Right lobe of liver (tissue), 6 donors: ENCODE measurements around the gene NRN1L. TPM values are rescaled to one million over a fixed set of nuclear protein-coding genes. Genes with fewer than 3 reads are reported as not detected.
A peak's percentile ranks its signal among the peaks of the same experiment; 100 is the strongest.
"Not testable (repeated sequence)": the region's sequence is repeated elsewhere in the genome, so short reads cannot be mapped to it uniquely, and the experiment has no call there.

Experiments used
- ATAC-seq, 4 donors: fragments of 200-7000 bp; cut with Tn5 transposase; one replicate each; pipeline ENCODE4 v1.9.1; 2020; ENCODE audit warnings: mild to moderate bottlenecking in 4 of 4, moderate library complexity in 4 of 4
- DNase-seq, 3 donors: peaks; one replicate each; pipeline ENCODE4 v3.0.0-alpha.2; 2020
- H3K27ac ChIP-seq, 3 donors: fragments of 200-600 bp; one replicate each; pipeline ENCODE4 v1.8.0; 2022
- H3K27me3 ChIP-seq, 2 donors: fragments of 200-600 bp; one replicate each; pipeline ENCODE4 v1.8.0; 2022
- H3K36me3 ChIP-seq, 4 donors: fragments of 200-600 bp; sonication (generic) in 1 of 4; one replicate each; pipeline versions ENCODE4 v1.5.1 to v1.8.0; 2017 to 2022; ENCODE audit warnings: control low read depth in 1 of 4
- H3K4me1 ChIP-seq, 4 donors: fragments of 200-600 bp; sonication (generic) in 1 of 4; one replicate each; pipeline versions ENCODE4 v1.5.1 to v1.8.0; 2017 to 2022; ENCODE audit warnings: control low read depth in 1 of 4
- H3K4me3 ChIP-seq, 3 donors: fragments of 200-600 bp; one replicate each; pipeline ENCODE4 v1.8.0; 2022
- H3K9me3 ChIP-seq, 4 donors: fragments of 200-600 bp; sonication (generic) in 1 of 4; one replicate each; pipeline versions ENCODE4 v1.5.1 to v1.8.0; 2017 to 2022; ENCODE audit warnings: control low read depth in 1 of 4
- POLR2A ChIP-seq: fragments of 450-650 bp; IDR thresholded peaks from one replicate; pipeline ENCODE4 v1.6.1; 2017; ENCODE audit warnings: antibody characterized with exemption, mild to moderate bottlenecking
- WGBS: methylation state at CpG from one replicate; pipeline ENCODE4 v1.1.6; 2018; ENCODE audit warnings: low coverage, low lambda C conversion rate; ENCODE audit not compliant: insufficient coverage; ENCODE audit errors: missing lambda C conversion rate; 5-methylcytosine and 5-hydroxymethylcytosine counted together
- intact Hi-C, 2 donors: fragments of 100-400 bp; cut with DNase I; formaldehyde crosslinking; loops; one replicate each; pipeline versions ENCODE4 v1.11.2 to v1.14.1; 2022
- total RNA-seq, 6 experiments: library from RNA; depleted of rRNA in 2 of 6; stranded (reverse); fragments of >200 nt in 2 of 6; fragmentation: NEBNext Ultra II Directional in 3 of 6; extraction: Animal tissue kit (Norgen Biotek cat#: 25700) in 3 of 6; gene quantifications; one replicate each; pipeline versions ENCODE4 v1.1.0 to v1.2.4, GENCODE V29; 2016 to 2023
- TF ChIP-seq, protein P1 (sequence below), 4 donors: fragments of 200-600 bp in 3 of 4; fragments of 450-650 bp in 1 of 4; IDR thresholded peaks; one replicate each; pipeline versions ENCODE4 v1.5.1 to v1.8.0; 2016 to 2022; ENCODE audit warnings: antibody characterized with exemption in 4 of 4, mild to moderate bottlenecking in 2 of 4
- donor health status: DM: no; HTN: yes; CAD: no.
- donor health status: DM: no; HTN: no; CAD: no.
- donor health status: DM: no; HTN: no; CAD: no.
- donor health status: DM: no; HTN: yes; CAD: no.
- donor health status: DM: no; HTN: yes; CAD: no.

NRN1L gene
- total RNA-seq, 6 experiments from 2014 or later: 0.84 TPM; not detected in 5

DNA sequence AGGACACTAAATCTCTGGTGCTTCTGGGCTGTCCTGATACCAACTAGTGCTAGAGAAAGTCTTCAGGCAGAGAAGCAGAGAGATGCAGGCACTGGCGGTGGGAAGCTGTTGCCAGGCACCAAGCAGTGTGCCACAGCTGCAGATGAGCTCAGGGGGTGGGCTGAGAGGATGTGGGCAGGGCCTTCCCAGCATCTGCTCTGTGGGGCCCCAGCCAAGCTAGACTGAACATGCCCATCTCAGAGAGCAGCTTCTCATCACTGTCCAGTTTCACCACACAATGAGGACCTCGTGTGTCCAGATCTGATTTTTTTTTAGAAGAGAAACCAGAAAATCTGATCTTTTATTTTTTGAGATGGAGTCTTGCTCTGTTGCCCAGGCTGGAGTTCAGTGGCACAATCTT lies 25.5 kb downstream of the NRN1L start:
- ATAC-seq (no peak), DNase-seq (no peak)
- no peaks in the 10 kb centered on the region for H3K27me3 ChIP-seq
- H3K27ac ChIP-seq: no peak overlapping the region
- no CpG with 5 or more reads among the region's 2 CpGs for WGBS
- intact Hi-C loops: no loop called here
- TF ChIP-seq, protein P1, sequence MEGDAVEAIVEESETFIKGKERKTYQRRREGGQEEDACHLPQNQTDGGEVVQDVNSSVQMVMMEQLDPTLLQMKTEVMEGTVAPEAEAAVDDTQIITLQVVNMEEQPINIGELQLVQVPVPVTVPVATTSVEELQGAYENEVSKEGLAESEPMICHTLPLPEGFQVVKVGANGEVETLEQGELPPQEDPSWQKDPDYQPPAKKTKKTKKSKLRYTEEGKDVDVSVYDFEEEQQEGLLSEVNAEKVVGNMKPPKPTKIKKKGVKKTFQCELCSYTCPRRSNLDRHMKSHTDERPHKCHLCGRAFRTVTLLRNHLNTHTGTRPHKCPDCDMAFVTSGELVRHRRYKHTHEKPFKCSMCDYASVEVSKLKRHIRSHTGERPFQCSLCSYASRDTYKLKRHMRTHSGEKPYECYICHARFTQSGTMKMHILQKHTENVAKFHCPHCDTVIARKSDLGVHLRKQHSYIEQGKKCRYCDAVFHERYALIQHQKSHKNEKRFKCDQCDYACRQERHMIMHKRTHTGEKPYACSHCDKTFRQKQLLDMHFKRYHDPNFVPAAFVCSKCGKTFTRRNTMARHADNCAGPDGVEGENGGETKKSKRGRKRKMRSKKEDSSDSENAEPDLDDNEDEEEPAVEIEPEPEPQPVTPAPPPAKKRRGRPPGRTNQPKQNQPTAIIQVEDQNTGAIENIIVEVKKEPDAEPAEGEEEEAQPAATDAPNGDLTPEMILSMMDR (IDR thresholded peaks at IDR 0.05): no peak
- no peak for TF ChIP-seq POLR2A
- H3K9me3 ChIP-seq: no peaks in the 10 kb centered on the region
- H3K4me1 ChIP-seq: peaks cover 0 to 37% (median 18%) of the 10 kb centered on the region in 4 donors
- H3K36me3 ChIP-seq: peaks cover 0 to 21% (median 7%) of the 10 kb centered on the region in 4 donors
- no peak overlapping the region for H3K4me3 ChIP-seq

DNA sequence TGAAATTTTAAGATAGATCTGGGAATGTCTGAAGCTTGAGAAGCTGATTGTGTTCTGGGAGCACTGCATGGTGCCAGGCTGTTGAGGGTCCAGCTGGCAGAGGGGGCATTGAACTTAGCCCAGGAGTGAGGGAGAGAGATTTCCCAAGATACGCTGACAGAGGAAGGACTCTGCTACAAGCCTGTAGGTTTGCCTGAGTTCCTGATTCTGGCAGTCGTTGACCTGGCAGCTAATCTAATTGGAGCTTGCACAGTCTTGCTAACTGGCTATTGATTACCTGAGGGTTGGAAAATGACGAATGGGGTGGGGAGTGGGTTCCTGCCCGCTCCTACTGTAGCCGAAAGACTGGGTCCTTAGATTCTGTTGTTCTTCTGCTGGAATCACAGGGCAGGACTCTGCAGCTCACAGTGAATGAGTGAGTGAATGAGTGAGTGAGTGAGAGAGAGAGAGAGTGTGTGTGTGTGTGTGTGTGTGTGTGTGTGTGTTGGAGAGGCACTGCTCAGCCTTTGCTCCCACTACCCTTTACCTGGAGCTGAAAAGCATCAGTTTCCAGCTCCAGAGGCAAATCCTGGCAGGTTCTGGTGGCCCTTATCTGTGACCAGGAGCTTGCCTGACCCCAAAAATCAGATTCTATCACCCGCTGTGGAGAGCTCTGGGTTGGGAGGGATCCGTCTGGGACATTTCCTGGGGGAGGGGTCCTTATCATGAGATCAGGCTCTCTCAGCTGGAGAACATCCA lies 30.2 kb downstream of the NRN1L start:
- Histone ChIP-seq H3K4me3 (no peak overlapping the region), H3K9me3 (no peaks in the 10 kb centered on the region), H3K27ac (peak overlapping the region in 2 of 3 donors; percentile 26 to 68), H3K27me3 (no peaks in the 10 kb centered on the region), H3K4me1 (peaks cover 0 to 27% (median 13%) of the 10 kb centered on the region in 4 donors), H3K36me3 (peaks cover 0 to 10% (median 0%) of the 10 kb centered on the region in 4 donors)
- TF ChIP-seq, protein P1 (IDR thresholded peaks at IDR 0.05): no peak
- no peak for TF ChIP-seq POLR2A
- 19% methylated on average over 6 of the region's 7 CpGs for WGBS
- intact Hi-C loops: no loop called here
- ATAC-seq (peak; percentile 48 to 70 (median 67)), DNase-seq (peak in 1 of 3 donors; percentile 77)

DNA sequence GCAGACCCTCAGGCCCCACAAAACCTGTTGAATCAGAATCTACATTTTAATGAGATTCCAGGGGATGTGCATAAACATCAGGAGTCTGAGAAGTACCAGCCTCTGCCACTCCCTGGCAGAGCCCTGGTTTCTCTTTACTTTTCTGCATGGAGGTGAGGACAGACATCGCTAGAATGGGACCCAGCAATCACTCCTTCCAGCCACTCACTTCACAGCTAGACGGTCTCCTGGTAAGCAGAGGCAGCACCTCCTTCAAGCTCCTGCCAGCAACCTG lies 30.7 kb downstream of the NRN1L start:
- H3K4me3 ChIP-seq, H3K36me3 ChIP-seq, H3K9me3 ChIP-seq, intact Hi-C loops, DNase-seq, H3K27me3 ChIP-seq: not testable (repeated sequence)
- no CpG with 5 or more reads among the region's 2 CpGs for WGBS
- Histone ChIP-seq H3K4me1 (peaks cover 0 to 27% (median 13%) of the 10 kb centered on the region in 4 donors), H3K27ac (peak overlapping the region in 2 of 3 donors; percentile 26 to 68)
- ATAC-seq: peak in 1 of 4 donors; percentile 3

DNA sequence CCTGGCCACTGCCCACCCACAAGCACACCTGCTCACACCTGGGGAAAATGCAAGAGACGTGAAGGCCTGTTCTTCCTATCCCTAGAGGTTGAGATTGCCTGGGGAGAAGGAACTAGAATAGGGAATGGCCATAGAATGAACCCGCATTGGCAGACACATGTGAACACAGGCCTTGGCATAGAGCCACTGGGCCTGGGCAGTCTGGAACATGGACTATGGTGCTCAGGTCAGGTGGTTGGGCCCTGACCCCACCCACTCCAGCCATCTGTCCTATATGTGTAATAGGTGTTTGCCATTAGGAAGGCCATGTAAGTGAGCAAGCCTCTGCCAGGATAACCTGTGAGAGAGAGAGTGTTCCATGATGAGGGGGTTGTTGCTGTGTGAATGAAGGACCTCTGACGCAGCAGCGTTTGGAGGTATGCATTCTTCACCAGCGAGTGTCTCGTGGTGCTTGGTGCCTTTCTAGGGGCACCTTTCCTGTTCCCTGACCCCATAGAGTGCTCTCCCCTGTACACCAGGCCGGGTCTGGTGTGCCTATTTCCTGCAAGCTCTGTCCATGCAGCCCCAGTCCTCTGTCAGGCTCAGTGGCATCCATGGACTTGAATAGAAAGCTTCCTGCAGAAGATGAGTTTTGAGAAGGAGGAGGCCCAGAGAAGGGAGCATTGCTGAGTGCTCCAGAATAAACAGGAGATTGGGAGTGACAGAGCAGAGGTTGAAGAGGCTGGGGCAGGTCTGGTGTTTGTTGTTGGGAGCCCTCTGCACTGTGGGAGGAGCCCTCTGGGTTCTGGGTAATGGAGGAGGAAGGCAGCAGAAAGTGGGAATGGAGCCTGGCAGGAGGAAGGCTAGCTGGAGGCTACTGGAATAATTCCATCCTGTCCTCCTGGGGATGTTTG lies 31.4 kb downstream of the NRN1L start:
- H3K4me3 ChIP-seq: no peak overlapping the region
- WGBS: 61% methylated on average over 5 of the region's 7 CpGs
- peaks cover 0 to 3% (median 0%) of the 10 kb centered on the region in 4 donors for H3K36me3 ChIP-seq
- intact Hi-C loops: no loop called here
- peak overlapping the region in 2 of 3 donors; percentile 26 to 68 for H3K27ac ChIP-seq
- no peaks in the 10 kb centered on the region for H3K9me3 ChIP-seq
- H3K4me1 ChIP-seq: peaks cover 0 to 27% (median 13%) of the 10 kb centered on the region in 4 donors
- TF ChIP-seq, protein P1 (IDR thresholded peaks at IDR 0.05): no peak
- TF ChIP-seq POLR2A: no peak
- DNase-seq (peak; percentile 71 to 90 (median 88)), ATAC-seq (peak; percentile 87 to 91 (median 88))
- no peaks in the 10 kb centered on the region for H3K27me3 ChIP-seq
